BLaER1 treated with 17β-estradiol and CSF1 and Interleukin-3, amounts not matched to agents 10 nM and 100 nM (cell line): ENCODE measurements around the gene NACC2.

Source experiments
- H3K27ac ChIP-seq, 11 experiments: shearing (Covaris generic); formaldehyde crosslinking; 2 replicates each; pipeline ENCODE4 v1.8.1; 2022
- H3K27me3 ChIP-seq, 11 experiments: shearing (Covaris generic); formaldehyde crosslinking; 2 replicates each; pipeline ENCODE4 v1.8.1; 2022
- H3K36me3 ChIP-seq, 11 experiments: shearing (Covaris generic); formaldehyde crosslinking; 2 replicates each; pipeline ENCODE4 v1.8.1; 2022
- H3K4me1 ChIP-seq, 10 experiments: shearing (Covaris generic); formaldehyde crosslinking; 2 replicates each; pipeline ENCODE4 v1.8.1; 2022
- H3K4me2 ChIP-seq, 11 experiments: shearing (Covaris generic); formaldehyde crosslinking; 2 replicates each; pipeline ENCODE4 v1.8.1; 2022
- H3K4me3 ChIP-seq, 10 experiments: shearing (Covaris generic); formaldehyde crosslinking; 2 replicates each; pipeline ENCODE4 v1.8.1; 2022
- H3K9ac ChIP-seq, 11 experiments: shearing (Covaris generic); formaldehyde crosslinking; 2 replicates each; pipeline ENCODE4 v1.8.1; 2022
- H3K9me3 ChIP-seq, 11 experiments: shearing (Covaris generic); formaldehyde crosslinking; replicated peaks in 1 of 11; 2 replicates each; pipeline ENCODE4 v1.8.1; 2022
- H4K20me1 ChIP-seq, 11 experiments: shearing (Covaris generic); formaldehyde crosslinking; 2 replicates each; pipeline ENCODE4 v1.8.1; 2022
- Cebpa-rat ChIP-seq, 11 experiments: shearing (Covaris generic); IDR thresholded peaks; 2 replicates each; pipeline ENCODE4 v1.8.1; 2022

Gene NACC2

DNA sequence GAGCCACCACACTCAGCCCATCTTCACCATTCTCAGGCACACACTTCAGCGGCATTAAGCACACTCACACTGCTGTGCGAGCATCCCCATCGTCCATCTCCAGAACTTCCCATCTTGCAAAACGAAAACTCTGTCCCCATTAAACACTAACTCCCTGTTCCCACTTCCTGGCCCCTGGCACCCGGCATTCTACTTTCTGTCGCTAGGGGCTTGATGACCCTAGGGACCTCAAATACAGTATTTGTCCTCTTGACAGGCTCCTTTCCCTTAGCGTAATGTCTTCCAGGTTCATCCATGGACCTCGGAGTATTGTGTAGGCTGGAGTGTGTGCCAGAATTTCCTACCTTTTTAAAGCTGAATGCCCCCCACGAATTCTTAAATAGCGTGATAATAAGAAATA lies 119.3 kb downstream of the NACC2 start:
- Histone ChIP-seq H4K20me1 (peaks cover 0 to 5% (median 0%) of the 10 kb centered on the region in 11 experiments; a peak in 2 of 22 replicates), H3K4me3 (no peak overlapping the region), H3K36me3 (no peaks in the 10 kb centered on the region), H3K4me1 (peaks cover 48 to 72% (median 65%) of the 10 kb centered on the region in 10 experiments), H3K9me3 (no peaks in the 10 kb centered on the region), H3K9ac (no peak overlapping the region), H3K4me2 (peak overlapping the region in 4 of 11 experiments; percentile 40 to 62 (median 62); a peak in 5 of 22 replicates), H3K27ac (no peak overlapping the region), H3K27me3 (no peaks in the 10 kb centered on the region)
- TF ChIP-seq Cebpa-rat (IDR thresholded peaks at IDR 0.05): no peak

DNA sequence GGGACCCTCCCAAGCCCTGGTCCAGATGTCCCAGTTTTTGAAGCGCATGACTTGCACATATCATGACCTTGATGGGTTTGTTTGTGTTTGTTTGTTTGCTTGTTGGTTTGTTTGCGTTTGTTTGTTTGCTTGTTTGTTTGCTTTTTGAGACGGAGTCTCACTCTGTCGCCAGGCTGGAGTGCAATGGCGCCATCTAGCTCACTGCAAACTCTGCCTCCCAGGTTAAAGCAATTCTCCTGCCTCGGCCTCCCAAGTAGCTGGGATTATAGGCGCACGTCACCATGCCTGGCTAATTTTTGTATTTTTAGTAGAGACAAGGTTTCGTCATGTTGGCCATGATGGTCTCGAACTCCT lies 120.9 kb downstream of the NACC2 start:
- Histone ChIP-seq H3K27me3 (no peaks in the 10 kb centered on the region; a peak in 1 of 22 replicates), H4K20me1 (peaks cover 0 to 5% (median 0%) of the 10 kb centered on the region in 11 experiments; a peak in 2 of 22 replicates), H3K36me3 (no peaks in the 10 kb centered on the region), H3K4me1 (peaks cover 52 to 67% (median 57%) of the 10 kb centered on the region in 10 experiments), H3K9ac (0 out of 22 replicates have a peak overlapping the region, but pooled peaks of 1 of the 11 experiments have one; percentile 19), H3K27ac (no peak overlapping the region), H3K4me3 (no peak overlapping the region), H3K4me2 (peak overlapping the region; percentile 54 to 86 (median 74)), H3K9me3 (no peaks in the 10 kb centered on the region)
- TF ChIP-seq Cebpa-rat (IDR thresholded peaks at IDR 0.05): no peak

DNA sequence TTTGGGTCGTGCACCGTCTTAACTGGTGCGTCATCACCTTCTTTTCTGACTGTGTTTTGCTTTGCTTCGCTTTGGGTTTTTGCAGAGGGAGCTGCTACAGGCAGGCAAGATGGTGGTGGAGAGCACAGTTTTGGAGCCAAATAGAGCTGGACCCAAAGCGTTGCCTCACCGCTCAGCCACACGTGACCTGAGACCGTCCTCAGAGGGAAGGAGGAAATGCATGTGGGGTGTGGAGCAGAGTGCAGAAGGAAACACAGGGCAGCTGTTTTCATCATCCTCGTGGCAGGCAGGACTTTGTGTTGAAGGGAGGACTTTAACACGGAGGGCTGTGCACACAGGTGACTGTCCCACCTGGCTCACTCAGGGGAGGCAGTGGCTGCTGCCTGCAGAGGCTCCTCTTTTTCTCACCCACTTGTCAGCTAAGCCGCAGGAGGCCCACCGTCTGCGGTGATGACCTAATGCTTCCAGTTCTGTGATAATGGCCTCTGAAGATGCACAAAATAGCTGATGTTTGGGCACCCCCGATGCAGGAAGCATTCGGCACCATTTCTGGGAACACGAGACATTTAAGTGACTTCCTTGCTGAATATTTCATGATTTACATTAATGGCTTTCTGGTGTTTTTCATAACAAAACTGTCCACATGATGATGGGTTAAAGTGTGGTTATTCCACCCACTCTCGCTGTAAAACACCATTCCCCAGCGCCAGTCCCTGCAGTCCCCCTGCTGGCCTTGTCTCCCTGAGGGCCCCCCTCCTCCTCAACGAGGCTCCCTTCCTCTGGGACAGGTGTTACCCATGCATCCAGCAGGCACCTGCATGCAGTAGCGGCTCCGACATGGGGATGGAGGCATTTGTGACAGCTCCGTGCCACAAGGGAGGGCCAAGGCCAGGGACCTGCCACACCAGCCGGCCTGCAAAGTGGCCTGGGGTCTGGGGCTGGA lies 121.5 kb downstream of the NACC2 start:
- Histone ChIP-seq H3K27me3 (no peaks in the 10 kb centered on the region; a peak in 1 of 22 replicates), H3K9ac (0 out of 22 replicates have a peak overlapping the region, but pooled peaks of 1 of the 11 experiments have one; percentile 19), H3K4me3 (no peak overlapping the region), H3K4me2 (peak overlapping the region; percentile 54 to 86 (median 74)), H3K36me3 (no peaks in the 10 kb centered on the region), H3K4me1 (peaks cover 52 to 67% (median 57%) of the 10 kb centered on the region in 10 experiments), H3K27ac (no peak overlapping the region), H3K9me3 (no peaks in the 10 kb centered on the region), H4K20me1 (peaks cover 0 to 1% (median 0%) of the 10 kb centered on the region in 11 experiments; a peak in 2 of 22 replicates)
- no peak for TF ChIP-seq Cebpa-rat (IDR thresholded peaks at IDR 0.05)

DNA sequence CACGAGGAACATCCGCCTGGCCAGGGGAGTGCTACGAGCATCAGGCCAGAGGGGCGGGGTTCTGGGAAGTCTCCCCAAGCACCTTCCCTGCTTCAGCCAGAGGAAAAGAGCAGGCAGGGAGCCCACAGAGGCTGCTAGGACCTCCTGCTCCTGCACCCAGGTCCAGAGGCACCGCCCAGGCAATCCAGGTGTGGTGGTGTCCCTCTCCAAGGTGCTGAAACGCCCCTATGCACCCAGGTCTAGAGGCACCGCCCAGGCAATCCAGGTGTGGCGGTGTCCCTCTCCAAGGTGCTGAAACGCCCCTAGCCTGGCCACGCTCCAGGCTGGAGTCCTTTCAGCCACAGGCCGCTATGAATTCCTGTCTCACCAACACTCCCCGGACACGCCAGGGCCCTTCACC lies 123.2 kb downstream of the NACC2 start:
- Histone ChIP-seq H3K36me3 (no peaks in the 10 kb centered on the region), H3K4me2 (no peak overlapping the region), H3K9ac (no peak overlapping the region), H3K4me1 (peaks cover 62 to 73% (median 66%) of the 10 kb centered on the region in 10 experiments), H4K20me1 (no peaks in the 10 kb centered on the region; a peak in 1 of 22 replicates), H3K27me3 (no peaks in the 10 kb centered on the region; a peak in 1 of 22 replicates), H3K9me3 (no peaks in the 10 kb centered on the region), H3K4me3 (no peak overlapping the region), H3K27ac (no peak overlapping the region)
- no peak for TF ChIP-seq Cebpa-rat (IDR thresholded peaks at IDR 0.05)

DNA sequence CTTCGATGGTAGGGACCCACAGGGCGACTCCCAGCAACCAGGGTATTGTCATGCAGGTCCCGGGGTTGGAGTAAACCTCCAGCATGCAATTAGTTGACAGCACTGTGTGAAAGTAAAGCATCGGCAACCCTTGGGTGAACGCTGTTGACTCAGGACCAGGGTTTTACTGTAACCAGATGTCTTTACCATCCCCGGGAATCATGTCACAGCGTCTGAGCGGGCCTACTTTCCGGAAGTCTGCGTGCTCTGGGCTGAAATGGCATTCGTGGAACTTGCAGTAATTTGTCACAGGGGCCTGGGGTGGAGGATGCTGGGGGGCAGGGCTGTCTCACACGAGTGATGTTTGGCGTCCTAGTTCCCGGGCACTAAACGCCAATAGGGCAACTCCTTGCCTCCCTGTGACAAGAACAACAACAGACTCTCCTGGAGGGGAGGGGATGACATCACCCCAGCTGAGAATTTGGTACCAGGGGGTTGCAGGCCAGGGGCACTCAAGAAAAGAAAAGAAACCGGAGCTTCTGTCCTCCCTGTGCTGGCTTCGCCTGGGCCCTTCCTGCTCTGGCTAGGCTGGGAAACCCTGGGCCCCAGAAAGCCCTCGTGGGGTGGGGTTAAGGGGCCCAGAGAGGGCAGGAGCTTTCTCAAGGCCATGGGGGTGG lies 123.8 kb downstream of the NACC2 start:
- H3K9me3 ChIP-seq: no peaks in the 10 kb centered on the region
- H3K4me2 ChIP-seq: no peak overlapping the region
- TF ChIP-seq Cebpa-rat (IDR thresholded peaks at IDR 0.05): no peak
- H3K9ac ChIP-seq: no peak overlapping the region
- H3K4me3 ChIP-seq: no peak overlapping the region
- no peaks in the 10 kb centered on the region; a peak in 1 of 22 replicates for H4K20me1 ChIP-seq
- no peak overlapping the region for H3K27ac ChIP-seq
- peaks cover 62 to 72% (median 66%) of the 10 kb centered on the region in 10 experiments for H3K4me1 ChIP-seq
- no peaks in the 10 kb centered on the region; a peak in 1 of 22 replicates for H3K27me3 ChIP-seq
- H3K36me3 ChIP-seq: no peaks in the 10 kb centered on the region

- peaks cover 59 to 72% (median 66%) of the 10 kb centered on the region in 10 experiments for H3K4me1 ChIP-seq
- H3K27ac ChIP-seq: no peak overlapping the region
- TF ChIP-seq Cebpa-rat (IDR thresholded peaks at IDR 0.05): no peak
- H4K20me1 ChIP-seq: no peaks in the 10 kb centered on the region; a peak in 1 of 22 replicates
- no peak overlapping the region for H3K4me3 ChIP-seq
- H3K4me2 ChIP-seq: peak overlapping the region in 7 of 11 experiments; percentile 79 to 96 (median 86); a peak in 11 of 22 replicates
- no peaks in the 10 kb centered on the region for H3K36me3 ChIP-seq
- H3K9ac ChIP-seq: no peak overlapping the region
- H3K9me3 ChIP-seq: no peaks in the 10 kb centered on the region
- no peaks in the 10 kb centered on the region; a peak in 1 of 22 replicates for H3K27me3 ChIP-seq
Measured at GRCh38 chr9:135970128-135970815, 124.8 kb downstream of the NACC2 start.

GRCh38 chr9:135969064-135969683 lies 125.9 kb downstream of the NACC2 start:
- no peak for TF ChIP-seq Cebpa-rat (IDR thresholded peaks at IDR 0.05)
- H3K36me3 ChIP-seq: no peaks in the 10 kb centered on the region
- H3K4me3 ChIP-seq: no peak overlapping the region
- H3K27me3 ChIP-seq: no peaks in the 10 kb centered on the region; a peak in 1 of 22 replicates
- peak overlapping the region; percentile 70 to 96 (median 84) for H3K4me2 ChIP-seq
- no peaks in the 10 kb centered on the region for H3K9me3 ChIP-seq
- peaks cover 55 to 76% (median 69%) of the 10 kb centered on the region in 10 experiments for H3K4me1 ChIP-seq
- peak overlapping the region in 4 of 11 experiments; percentile 9 to 55 (median 24); a peak in 4 of 22 replicates for H3K9ac ChIP-seq
- H4K20me1 ChIP-seq: no peaks in the 10 kb centered on the region; a peak in 1 of 22 replicates
- H3K27ac ChIP-seq: peak overlapping the region in 2 of 11 experiments; percentile 39 to 48; a peak in 3 of 22 replicates

GRCh38 chr9:135968601-135969000 lies 126.5 kb downstream of the NACC2 start:
- Histone ChIP-seq H3K4me3 (no peak overlapping the region; a peak in 2 of 20 replicates), H4K20me1 (no peaks in the 10 kb centered on the region; a peak in 1 of 22 replicates), H3K9ac (peak overlapping the region in 9 of 11 experiments; percentile 2 to 55 (median 24); a peak in 7 of 22 replicates), H3K27ac (peak overlapping the region in 2 of 11 experiments; percentile 39 to 48; a peak in 3 of 22 replicates), H3K36me3 (no peaks in the 10 kb centered on the region), H3K4me2 (peak overlapping the region; percentile 70 to 96 (median 84)), H3K9me3 (no peaks in the 10 kb centered on the region), H3K27me3 (no peaks in the 10 kb centered on the region; a peak in 1 of 22 replicates), H3K4me1 (peaks cover 53 to 76% (median 69%) of the 10 kb centered on the region in 10 experiments)
- no peak for TF ChIP-seq Cebpa-rat (IDR thresholded peaks at IDR 0.05)
